SU-DHL-6 (cell line): ENCODE measurements around the gene FCF1.

Source experiments
- CTCF ChIP-seq: fragments of 200-600 bp; sonication (generic); IDR thresholded peaks from one replicate; pipeline ENCODE4 v1.5.1; 2017; ENCODE audit warnings: antibody characterized with exemption, mild to moderate bottlenecking, low read length, moderate library complexity; ENCODE audit not compliant: insufficient read depth, poor library complexity, severe bottlenecking
- EZH2phosphoT487 ChIP-seq: fragments of 200-600 bp; sonication (generic), shearing (Covaris generic); conservative IDR thresholded peaks from 2 replicates; pipeline ENCODE4 v1.6.1; 2018; ENCODE audit warnings: mild to moderate bottlenecking, antibody characterized with exemption, low read length, moderate library complexity, mixed read lengths

DNA sequence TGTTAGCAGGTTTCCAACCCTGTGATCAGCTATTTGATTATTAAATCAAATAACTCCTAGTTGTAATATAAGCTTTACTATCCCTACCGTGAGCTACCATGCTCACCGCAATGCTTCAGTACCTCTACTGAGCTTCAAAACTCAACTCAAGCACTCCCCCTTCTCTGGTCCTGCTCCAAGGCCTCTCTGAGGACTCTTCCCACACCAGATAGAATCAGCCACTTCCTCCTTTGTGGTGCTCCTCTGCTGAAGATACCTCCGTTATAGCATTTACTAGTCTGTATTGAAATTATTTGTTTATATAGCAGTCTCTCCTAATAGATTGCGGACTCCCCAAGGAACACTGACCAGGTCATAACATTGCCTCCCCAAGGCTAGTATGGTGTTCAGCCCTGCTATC, 17.5 kb upstream of the FCF1 start:
- no peak for TF ChIP-seq CTCF
- TF ChIP-seq EZH2phosphoT487, result no peak
